ENCODE measurements around the gene NFIB.

- TF ChIP-seq, protein P1, sequence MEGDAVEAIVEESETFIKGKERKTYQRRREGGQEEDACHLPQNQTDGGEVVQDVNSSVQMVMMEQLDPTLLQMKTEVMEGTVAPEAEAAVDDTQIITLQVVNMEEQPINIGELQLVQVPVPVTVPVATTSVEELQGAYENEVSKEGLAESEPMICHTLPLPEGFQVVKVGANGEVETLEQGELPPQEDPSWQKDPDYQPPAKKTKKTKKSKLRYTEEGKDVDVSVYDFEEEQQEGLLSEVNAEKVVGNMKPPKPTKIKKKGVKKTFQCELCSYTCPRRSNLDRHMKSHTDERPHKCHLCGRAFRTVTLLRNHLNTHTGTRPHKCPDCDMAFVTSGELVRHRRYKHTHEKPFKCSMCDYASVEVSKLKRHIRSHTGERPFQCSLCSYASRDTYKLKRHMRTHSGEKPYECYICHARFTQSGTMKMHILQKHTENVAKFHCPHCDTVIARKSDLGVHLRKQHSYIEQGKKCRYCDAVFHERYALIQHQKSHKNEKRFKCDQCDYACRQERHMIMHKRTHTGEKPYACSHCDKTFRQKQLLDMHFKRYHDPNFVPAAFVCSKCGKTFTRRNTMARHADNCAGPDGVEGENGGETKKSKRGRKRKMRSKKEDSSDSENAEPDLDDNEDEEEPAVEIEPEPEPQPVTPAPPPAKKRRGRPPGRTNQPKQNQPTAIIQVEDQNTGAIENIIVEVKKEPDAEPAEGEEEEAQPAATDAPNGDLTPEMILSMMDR (IDR thresholded peaks at IDR 0.05), result no peak
- TF ChIP-seq, protein P2, sequence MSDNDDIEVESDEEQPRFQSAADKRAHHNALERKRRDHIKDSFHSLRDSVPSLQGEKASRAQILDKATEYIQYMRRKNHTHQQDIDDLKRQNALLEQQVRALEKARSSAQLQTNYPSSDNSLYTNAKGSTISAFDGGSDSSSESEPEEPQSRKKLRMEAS (CRISPR knock-in tag; IDR thresholded peaks at IDR 0.05), result no peak
Measured at GRCh38 chr9:14141699-14142098, 172.2 kb downstream of the NFIB start.
